ENCODE data around the gene LRP2. TPM values are rescaled to one million over a fixed set of nuclear protein-coding genes. Genes with fewer than 3 reads are reported as not detected.
"Not testable (repeated sequence)": the region's sequence is repeated elsewhere in the genome, so short reads cannot be mapped to it uniquely, and the experiment has no call there.

The LRP2 gene
- total and polyA plus RNA-seq, 2 of the 8 experiments (the other 6 are each of a cell fraction or from before 2014, with no cell fraction given): 2.0 to 2.9 TPM

GRCh38 chr2:169315357-169315756 lies 47.0 kb downstream of the LRP2 start (continued):
- TF ChIP-seq RAD21 (IDR thresholded peaks at IDR 0.05 in 1 of 2, conservative IDR thresholded peaks at IDR 0.05 in 1 of 2; ENCODE audit: low read depth in 2 of 2, low read length in 2 of 2): no peak
- TF ChIP-seq GABPA (IDR thresholded peaks at IDR 0.05; ENCODE audit: borderline replicate concordance, insufficient read depth, low read length): no peak
- no peak for TF ChIP-seq SUZ12 (IDR thresholded peaks at IDR 0.05; ENCODE audit: low read length)
- no peak for TF ChIP-seq CHD1 (IDR thresholded peaks at IDR 0.05; ENCODE audit: low read depth, low read length)
- no peak for TF ChIP-seq BCL11A (IDR thresholded peaks at IDR 0.05; ENCODE audit: low read depth in 2 of 2, low read length in 2 of 2)

- H4K5ac ChIP-seq (ENCODE audit: insufficient read length, low read depth, low read length); H2BK12ac ChIP-seq (ENCODE audit: low read depth, low read length); H3K4me2 ChIP-seq (ENCODE audit: insufficient read depth in 1 of 2, low read depth in 2 of 2, low read length in 2 of 2); H3K4me1 ChIP-seq (replicated peaks in 1 of 4; ENCODE audit: control insufficient read depth in 3 of 4, insufficient read depth in 4 of 4, low read length in 3 of 4); H3K36me3 ChIP-seq (ENCODE audit: control insufficient read depth in 2 of 4, insufficient read depth in 4 of 4, low read length in 3 of 4); H3K14ac ChIP-seq (ENCODE audit: insufficient read length); H3K9me3 ChIP-seq (ENCODE audit: insufficient read depth in 2 of 2, low read depth in 1 of 2, low read length in 1 of 2); H3K9ac ChIP-seq (replicated peaks in 1 of 4; ENCODE audit: extremely low read depth in 1 of 4, low read depth in 3 of 4, low read length in 3 of 4); H3K23me2 ChIP-seq (ENCODE audit: low read depth, low read length); H3K27ac ChIP-seq (ENCODE audit: low read depth, low read length); H2BK5ac ChIP-seq (ENCODE audit: low read depth, low read length); H3K79me2 ChIP-seq (ENCODE audit: control insufficient read depth in 1 of 2, insufficient read depth in 2 of 2, low read length in 2 of 2); H3K27me3 ChIP-seq (replicated peaks in 1 of 4; ENCODE audit: control insufficient read depth in 3 of 4, extremely low read depth in 1 of 4, insufficient read depth in 3 of 4, low read length in 3 of 4); H2AFZ ChIP-seq (ENCODE audit: low read length); POLR2A ChIA-PET (ENCODE audit: partially characterized antibody); H2BK20ac ChIP-seq (ENCODE audit: low read length); H3K23ac ChIP-seq (ENCODE audit: insufficient read length); H3K56ac ChIP-seq (replicated peaks; ENCODE audit: insufficient read length, low read depth, low read length); FAIRE-seq; H4K91ac ChIP-seq (replicated peaks; ENCODE audit: insufficient read length, low read length); CTCF ChIA-PET (ENCODE audit: partially characterized antibody); H3K4ac ChIP-seq (replicated peaks; ENCODE audit: insufficient read length, low read depth, low read length); H4K8ac ChIP-seq (ENCODE audit: extremely low read depth, insufficient read depth, low read length); H3K79me1 ChIP-seq (ENCODE audit: low read depth, low read length); H3K18ac ChIP-seq (ENCODE audit: extremely low read depth, low read length); H2BK15ac ChIP-seq (ENCODE audit: low read length); H2AK5ac ChIP-seq (ENCODE audit: low read depth, low read length); DNase-seq (ENCODE audit: low read depth in 1 of 2, low spot score in 2 of 2); H2BK120ac ChIP-seq (replicated peaks; ENCODE audit: low read depth, low read length); H4K20me1 ChIP-seq (replicated peaks in 1 of 2; ENCODE audit: control insufficient read depth in 1 of 2, insufficient read depth in 2 of 2, low read length in 2 of 2); H3K4me3 ChIP-seq (ENCODE audit: extremely low read depth in 1 of 4, insufficient read depth in 2 of 4, low read depth in 3 of 4, low read length in 4 of 4): not testable (repeated sequence)
- WGBS, 2 experiments (ENCODE audit: extremely low coverage in 1 of 2, insufficient coverage in 1 of 2, insufficient read length in 1 of 2, insufficient replicate concordance in 2 of 2, low coverage in 1 of 2, low lambda C conversion rate in 2 of 2, missing lambda C conversion rate in 1 of 2): 77% methylated on average over 5 of the region's 5 CpGs; no CpG with 5 or more reads in 1 of the 2 experiments
These were observed 54.0 kb downstream of the LRP2 start for GRCh38 chr2:169308349-169308748.

Measured in H1 (cell line).